IMR-90 (cell line): ENCODE data around the gene RNU1-4. TPM values are rescaled to one million over a fixed set of nuclear protein-coding genes. Genes with fewer than 3 reads are reported as not detected.

Experiments used
- ATAC-seq: fragments of 200-7000 bp; cut with Tn5 transposase; 2 replicates; pipeline ENCODE4 v1.9.1; 2020; ENCODE audit warnings: low read depth, mild to moderate bottlenecking, moderate library complexity
- BruUV-seq: library from RNA; stranded (reverse); fragments of 400-500 nt; replicated peaks from 2 replicates; lab custom pipeline; 2021; lab: Mats Ljungman, UMichigan
- CTCF ChIA-PET: fragments of 300-600 bp; formaldehyde crosslinking; extraction: SDS; loops from one replicate; lab custom pipeline; 2021; ENCODE audit warnings: antibody characterized with exemption; lab: Yijun Ruan, JAX
- POLR2A ChIA-PET: fragments of 300-600 bp; sonication (Branson Sonifier 250); formaldehyde crosslinking; loops from one replicate; lab custom pipeline; 2022; ENCODE audit warnings: antibody characterized with exemption; ENCODE audit not compliant: unreplicated experiment; lab: Charles Lee
- DNase-seq: peaks from one replicate; pipeline ENCODE4 v3.0.0; 2013
- H2AFZ ChIP-seq: replicated peaks from 2 replicates; pipeline ENCODE3; 2013; ENCODE audit warnings: low read length, mild to moderate bottlenecking; ENCODE audit not compliant: poor library complexity
- H2AK5ac ChIP-seq: 2 replicates; pipeline ENCODE4 v1.6.1; 2013; ENCODE audit warnings: low read depth, low read length, inconsistent platforms
- H2AK9ac ChIP-seq: replicated peaks from 2 replicates; pipeline ENCODE3; 2013; ENCODE audit warnings: mild to moderate bottlenecking, low read depth, low read length, moderate library complexity; ENCODE audit not compliant: poor library complexity
- H2BK120ac ChIP-seq: 2 replicates; pipeline ENCODE4 v1.6.1; 2013; ENCODE audit warnings: low read depth, low read length, inconsistent platforms
- H2BK15ac ChIP-seq: 3 replicates; pipeline ENCODE4 v1.6.1; 2013; ENCODE audit warnings: low read depth, low read length, inconsistent platforms
- H2BK20ac ChIP-seq: 2 replicates; pipeline ENCODE4 v1.6.1; 2013; ENCODE audit warnings: low read depth, mild to moderate bottlenecking, inconsistent platforms, low read length, moderate library complexity
- H2BK5ac ChIP-seq: 2 replicates; pipeline ENCODE4 v1.6.1; 2013; ENCODE audit warnings: mild to moderate bottlenecking, low read depth, low read length, inconsistent platforms; ENCODE audit not compliant: poor library complexity, severe bottlenecking
- H3K14ac ChIP-seq: replicated peaks from 2 replicates; pipeline ENCODE4 v1.6.1; 2013; ENCODE audit warnings: low read depth, low read length, inconsistent platforms
- H3K18ac ChIP-seq: 2 replicates; pipeline ENCODE4 v1.6.1; 2013; ENCODE audit warnings: low read depth, low read length, control low read depth
- H3K23ac ChIP-seq: 2 replicates; pipeline ENCODE4 v1.6.1; 2013; ENCODE audit warnings: low read depth, low read length, inconsistent platforms
- H3K27ac ChIP-seq: 2 replicates; pipeline ENCODE4 v1.5.1; 2013; ENCODE audit warnings: mild to moderate bottlenecking, control low read depth, low read length; ENCODE audit not compliant: insufficient read depth
- H3K27me3 ChIP-seq: 2 replicates; pipeline ENCODE4 v1.6.1; 2013; ENCODE audit warnings: low read length; ENCODE audit not compliant: control insufficient read depth, insufficient read depth
- H3K36me3 ChIP-seq: 2 replicates; pipeline ENCODE4 v1.6.1; 2013; ENCODE audit warnings: low read length, mixed read lengths; ENCODE audit not compliant: control insufficient read depth, insufficient read depth
- H3K4ac ChIP-seq: 2 replicates; pipeline ENCODE4 v1.6.1; 2013; ENCODE audit warnings: low read depth, low read length, inconsistent platforms
- H3K4me1 ChIP-seq: 2 replicates; pipeline ENCODE4 v1.6.1; 2013; ENCODE audit warnings: low read length, mixed read lengths; ENCODE audit not compliant: control insufficient read depth, insufficient read depth
- H3K4me2 ChIP-seq: 2 replicates; pipeline ENCODE4 v1.6.1; 2013; ENCODE audit warnings: low read depth, mild to moderate bottlenecking, control low read depth, low read length, moderate library complexity
- H3K4me3 ChIP-seq: 2 replicates; pipeline ENCODE4 v1.5.1; 2013; ENCODE audit warnings: low read depth, mild to moderate bottlenecking, control low read depth, low read length, moderate library complexity; ENCODE audit not compliant: insufficient read depth
- H3K56ac ChIP-seq: 2 replicates; pipeline ENCODE4 v1.6.1; 2013; ENCODE audit warnings: low read length, inconsistent platforms; ENCODE audit not compliant: insufficient read depth; ENCODE audit errors: extremely low read depth
- H3K79me1 ChIP-seq, 2 experiments: 2 replicates each; pipeline ENCODE4 v1.6.1; 2013; ENCODE audit warnings: low read length in 2 of 2, inconsistent platforms in 1 of 2, low read depth in 1 of 2
- H3K9ac ChIP-seq: 2 replicates; pipeline ENCODE4 v1.6.1; 2013; ENCODE audit warnings: low read depth, low read length, control low read depth
- H3K9me1 ChIP-seq: 2 replicates; pipeline ENCODE4 v1.6.1; 2013; ENCODE audit warnings: low read length, inconsistent platforms; ENCODE audit not compliant: insufficient read depth
- H3K9me3 ChIP-seq: 2 replicates; pipeline ENCODE4 v1.6.1; 2013; ENCODE audit warnings: low read length; ENCODE audit not compliant: control insufficient read depth, insufficient read depth
- H4K20me1 ChIP-seq: 2 replicates; pipeline ENCODE4 v1.6.1; 2013; ENCODE audit warnings: low read length, inconsistent platforms; ENCODE audit not compliant: insufficient read depth
- H4K5ac ChIP-seq: 2 replicates; pipeline ENCODE4 v1.6.1; 2013; ENCODE audit warnings: mild to moderate bottlenecking, low read depth, low read length, control low read depth
- H4K8ac ChIP-seq, 2 experiments: 2 replicates each; pipeline ENCODE4 v1.6.1; 2013; ENCODE audit warnings: low read depth in 2 of 2, low read length in 2 of 2, control low read depth in 1 of 2, inconsistent platforms in 1 of 2
- H4K91ac ChIP-seq: 2 replicates; pipeline ENCODE4 v1.6.1; 2013; ENCODE audit warnings: low read depth, low read length, inconsistent platforms; ENCODE audit not compliant: insufficient read depth
- BHLHE40 ChIP-seq: fragments of 150-350 bp; IDR thresholded peaks from 2 replicates; pipeline ENCODE4 v1.6.1; 2016; ENCODE audit warnings: mild to moderate bottlenecking, low read depth, low read length
- CEBPB ChIP-seq: IDR thresholded peaks from 2 replicates; pipeline ENCODE4 v1.6.1; 2012; ENCODE audit warnings: low read depth, low read length, improper control_type of control experiment
- CHD1 ChIP-seq: IDR thresholded peaks from 2 replicates; pipeline ENCODE4 v1.6.1; 2012; ENCODE audit warnings: low read depth, low read length, improper control_type of control experiment
- CTCF ChIP-seq: conservative IDR thresholded peaks from 2 replicates; pipeline ENCODE4 v1.5.1; 2012; ENCODE audit warnings: mild to moderate bottlenecking, low read depth, low read length, improper control_type of control experiment
- ELK1 ChIP-seq: fragments of 150-350 bp; IDR thresholded peaks from 2 replicates; pipeline ENCODE4 v1.6.1; 2016; ENCODE audit warnings: low read depth, mild to moderate bottlenecking, low read length, moderate library complexity, borderline replicate concordance
- FOS ChIP-seq: fragments of 150-350 bp; IDR thresholded peaks from 2 replicates; pipeline ENCODE4 v1.6.1; 2016; ENCODE audit warnings: low read depth, low read length
- MAFK ChIP-seq: IDR thresholded peaks from 2 replicates; pipeline ENCODE4 v1.6.1; 2012; ENCODE audit warnings: low read depth, low read length, improper control_type of control experiment
- MAZ ChIP-seq: IDR thresholded peaks from 2 replicates; pipeline ENCODE4 v1.6.1; 2012; ENCODE audit warnings: low read depth, mild to moderate bottlenecking, low read length, improper control_type of control experiment, moderate library complexity, borderline replicate concordance
- MXI1 ChIP-seq: IDR thresholded peaks from 2 replicates; pipeline ENCODE4 v1.6.1; 2012; ENCODE audit warnings: low read depth, mild to moderate bottlenecking, low read length, moderate library complexity, borderline replicate concordance
- NFE2L2 ChIP-seq: fragments of 150-350 bp; IDR thresholded peaks from 2 replicates; pipeline ENCODE4 v1.6.1; 2016; ENCODE audit warnings: low read depth, mild to moderate bottlenecking, low read length
- POLR2A ChIP-seq: IDR thresholded peaks from 2 replicates; pipeline ENCODE4 v1.6.1; 2012; ENCODE audit warnings: mild to moderate bottlenecking, low read depth, low read length
- RCOR1 ChIP-seq: IDR thresholded peaks from 2 replicates; pipeline ENCODE4 v1.6.1; 2012; ENCODE audit warnings: mild to moderate bottlenecking, low read length, improper control_type of control experiment; ENCODE audit not compliant: insufficient replicate concordance
- RFX5 ChIP-seq: IDR thresholded peaks from 2 replicates; pipeline ENCODE4 v1.8.0; 2012; ENCODE audit warnings: low read depth, mild to moderate bottlenecking, low read length, moderate library complexity
- SMC3 ChIP-seq: fragments of 150-350 bp; IDR thresholded peaks from 2 replicates; pipeline ENCODE4 v1.6.1; 2016; ENCODE audit warnings: low read depth, mild to moderate bottlenecking, antibody characterized with exemption, low read length, moderate library complexity
- USF2 ChIP-seq: fragments of 150-350 bp; IDR thresholded peaks from 2 replicates; pipeline ENCODE4 v1.6.1; 2017; ENCODE audit warnings: mild to moderate bottlenecking, antibody characterized with exemption, low read length, low read depth
- WGBS, 2 experiments: methylation state at CpG; one replicate each; pipeline versions ENCODE4 v1.1.5 to v1.1.7; 2013; ENCODE audit warnings: missing lambda C conversion rate in 2 of 2; ENCODE audit not compliant: insufficient read length in 1 of 2; ENCODE audit errors: extremely low coverage in 2 of 2; 5-methylcytosine and 5-hydroxymethylcytosine counted together
- dilution Hi-C: fragments of 300-500 bp; cut with HindIII; formaldehyde crosslinking; loops from one replicate; pipeline ENCODE4 v1.14.3; 2018; ENCODE audit warnings: low sequenced_read_pairs; ENCODE audit not compliant: unreplicated experiment
- in situ Hi-C: fragments of 300-500 bp; cut with MboI; formaldehyde crosslinking; loops from 3 replicates; pipeline ENCODE4 v1.14.3; 2019; ENCODE audit warnings: low sequenced_read_pairs, inconsistent platforms, mixed read lengths
- intact Hi-C: fragments of 100-400 bp; cut with micrococcal nuclease; formaldehyde crosslinking; loops from 2 replicates; pipeline ENCODE4 v1.10.0; 2022
- polyA plus RNA-seq, 3 experiments: library from polyadenylated mRNA; depleted of rRNA; stranded (reverse); fragments of >200 nt; gene quantifications; 2 replicates each; pipeline ENCODE4 v1.2.3, GENCODE V29; 2012; ENCODE audit warnings: low replicate concordance in 1 of 3
- total RNA-seq: library from RNA; depleted of rRNA; stranded (reverse); fragments of >200 nt; gene quantifications from 2 replicates; pipeline ENCODE4 v1.2.3, GENCODE V29; 2012

The RNU1-4 gene
- total and polyA plus RNA-seq, 2 of the 4 experiments (the other 2 are of a cell fraction): under 0.01 TPM; not detected in 1

GRCh38 chr1:16720351-16721223, 19.7 kb upstream of the RNU1-4 start:
- DNase-seq (no peak), ATAC-seq (no peak)
- H4K5ac ChIP-seq: no peak overlapping the region
- H3K4me3 ChIP-seq: no peak overlapping the region
- no peak overlapping the region for H2AK5ac ChIP-seq
- dilution Hi-C loops (no loop called here), intact Hi-C loops (no loop called here), in situ Hi-C loops (no loop called here)
- no peaks in the 10 kb centered on the region for H4K20me1 ChIP-seq
- H3K4ac ChIP-seq: no peak overlapping the region
- H4K91ac ChIP-seq: no peak overlapping the region
- H2BK5ac ChIP-seq: no peak overlapping the region
- H3K9ac ChIP-seq: no peak overlapping the region
- no peak overlapping the region for H3K14ac ChIP-seq
- H2BK20ac ChIP-seq: no peak overlapping the region
- 77% methylated on average over 8 of the region's 13 CpGs; no CpG with 5 or more reads in 1 of the 2 experiments for WGBS, 2 experiments
- H3K27me3 ChIP-seq: peaks cover 75% of the 10 kb centered on the region
- CTCF ChIA-PET: no interaction called here
- BruUV-seq: no TSS peak
- H3K79me1 ChIP-seq: no peaks in the 10 kb centered on the region
- H4K8ac ChIP-seq: no peak overlapping the region
- no peak overlapping the region for H2BK15ac ChIP-seq
- H3K18ac ChIP-seq: no peak overlapping the region
- H3K56ac ChIP-seq: no peak overlapping the region
- H3K36me3 ChIP-seq: no peaks in the 10 kb centered on the region
- H2AK9ac ChIP-seq: peak overlapping the region; percentile 42
- no peak overlapping the region for H3K4me2 ChIP-seq
- H3K4me1 ChIP-seq: no peaks in the 10 kb centered on the region
- POLR2A ChIA-PET: no interaction called here
- no peaks in the 10 kb centered on the region for H3K9me3 ChIP-seq
- no peak overlapping the region for H3K23ac ChIP-seq
- no peak overlapping the region for H3K27ac ChIP-seq
- H3K9me1 ChIP-seq: no peaks in the 10 kb centered on the region; the same call in 1 of the 2 replicates
- H2AFZ ChIP-seq: no peak overlapping the region
- H2BK120ac ChIP-seq: no peak overlapping the region
- TF ChIP-seq RFX5 (no peak), MXI1 (no peak), MAFK (no peak), ELK1 (no peak), MAZ (no peak), CTCF (no peak), NFE2L2 (no peak), USF2 (no peak), CEBPB (no peak), CHD1 (no peak), RCOR1 (no peak), SMC3 (no peak), BHLHE40 (no peak), FOS (no peak), POLR2A (no peak)
